Esophagus squamous epithelium (tissue), 4 donors: ENCODE measurements around the gene PRKG1.

Experiments used
- CTCF ChIP-seq, 6 experiments: fragments of 450-650 bp in 4 of 6; fragments of 200-600 bp in 2 of 6; sonication (generic) in 2 of 6; IDR thresholded peaks; one replicate each; pipeline ENCODE4 v1.5.1; 2016 to 2019; ENCODE audit warnings: antibody characterized with exemption in 6 of 6, mild to moderate bottlenecking in 4 of 6, moderate library complexity in 4 of 6
- POLR2A ChIP-seq, 4 donors: fragments of 450-650 bp; IDR thresholded peaks; one replicate each; pipeline ENCODE4 v1.6.1; 2017; ENCODE audit warnings: antibody characterized with exemption in 4 of 4, mild to moderate bottlenecking in 4 of 4, moderate library complexity in 3 of 4

- TF ChIP-seq CTCF (IDR thresholded peaks at IDR 0.05) (no peak), POLR2A (IDR thresholded peaks at IDR 0.05) (no peak)
These were observed 332.3 kb downstream of the PRKG1 start for GRCh38 chr10:51406581-51406980.
